Measurements from ENCODE around the gene MLPH.

- TF ChIP-seq CTCF (IDR thresholded peaks at IDR 0.05; ENCODE audit: borderline replicate concordance, extremely low read depth, low read length, poor library complexity, severe bottlenecking) (no peak), EZH2 (IDR thresholded peaks at IDR 0.05; ENCODE audit: borderline replicate concordance, low read depth, low read length, severe bottlenecking) (no peak)
These were observed 24.4 kb downstream of the MLPH start for GRCh38 chr2:237511433-237511832.

Data from DND-41 (cell line).